Measurements from ENCODE around the gene MGAT5B.
"Not testable (repeated sequence)": the region's sequence is repeated elsewhere in the genome, so short reads cannot be mapped to it uniquely, and the experiment has no call there.

The MGAT5B gene

DNA sequence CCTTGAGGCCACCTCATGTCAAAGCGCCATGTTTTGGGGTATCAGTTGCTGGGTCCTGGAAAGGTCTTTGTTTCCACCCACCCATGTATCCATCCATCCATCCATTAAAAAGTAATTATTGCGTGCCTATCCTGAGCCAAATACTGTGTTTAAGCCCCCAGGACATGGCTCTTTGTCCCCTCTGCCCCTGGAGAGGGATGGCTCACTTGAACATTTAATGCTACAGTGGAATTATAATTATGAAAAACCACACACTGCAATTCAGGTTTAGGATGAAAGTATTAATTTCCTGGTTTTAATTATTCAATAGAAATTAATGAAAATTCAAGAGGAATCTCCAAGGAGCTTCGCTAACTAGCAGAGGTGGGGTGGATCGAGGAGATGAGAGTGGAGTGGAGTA, 97.8 kb downstream of the MGAT5B start:
- H3K4me3 ChIP-seq (ENCODE audit: low read depth, low read length): no peak overlapping the region
- TF ChIP-seq, protein P1, sequence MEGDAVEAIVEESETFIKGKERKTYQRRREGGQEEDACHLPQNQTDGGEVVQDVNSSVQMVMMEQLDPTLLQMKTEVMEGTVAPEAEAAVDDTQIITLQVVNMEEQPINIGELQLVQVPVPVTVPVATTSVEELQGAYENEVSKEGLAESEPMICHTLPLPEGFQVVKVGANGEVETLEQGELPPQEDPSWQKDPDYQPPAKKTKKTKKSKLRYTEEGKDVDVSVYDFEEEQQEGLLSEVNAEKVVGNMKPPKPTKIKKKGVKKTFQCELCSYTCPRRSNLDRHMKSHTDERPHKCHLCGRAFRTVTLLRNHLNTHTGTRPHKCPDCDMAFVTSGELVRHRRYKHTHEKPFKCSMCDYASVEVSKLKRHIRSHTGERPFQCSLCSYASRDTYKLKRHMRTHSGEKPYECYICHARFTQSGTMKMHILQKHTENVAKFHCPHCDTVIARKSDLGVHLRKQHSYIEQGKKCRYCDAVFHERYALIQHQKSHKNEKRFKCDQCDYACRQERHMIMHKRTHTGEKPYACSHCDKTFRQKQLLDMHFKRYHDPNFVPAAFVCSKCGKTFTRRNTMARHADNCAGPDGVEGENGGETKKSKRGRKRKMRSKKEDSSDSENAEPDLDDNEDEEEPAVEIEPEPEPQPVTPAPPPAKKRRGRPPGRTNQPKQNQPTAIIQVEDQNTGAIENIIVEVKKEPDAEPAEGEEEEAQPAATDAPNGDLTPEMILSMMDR (IDR thresholded peaks at IDR 0.05; ENCODE audit: low read depth, low read length): no peak

DNA sequence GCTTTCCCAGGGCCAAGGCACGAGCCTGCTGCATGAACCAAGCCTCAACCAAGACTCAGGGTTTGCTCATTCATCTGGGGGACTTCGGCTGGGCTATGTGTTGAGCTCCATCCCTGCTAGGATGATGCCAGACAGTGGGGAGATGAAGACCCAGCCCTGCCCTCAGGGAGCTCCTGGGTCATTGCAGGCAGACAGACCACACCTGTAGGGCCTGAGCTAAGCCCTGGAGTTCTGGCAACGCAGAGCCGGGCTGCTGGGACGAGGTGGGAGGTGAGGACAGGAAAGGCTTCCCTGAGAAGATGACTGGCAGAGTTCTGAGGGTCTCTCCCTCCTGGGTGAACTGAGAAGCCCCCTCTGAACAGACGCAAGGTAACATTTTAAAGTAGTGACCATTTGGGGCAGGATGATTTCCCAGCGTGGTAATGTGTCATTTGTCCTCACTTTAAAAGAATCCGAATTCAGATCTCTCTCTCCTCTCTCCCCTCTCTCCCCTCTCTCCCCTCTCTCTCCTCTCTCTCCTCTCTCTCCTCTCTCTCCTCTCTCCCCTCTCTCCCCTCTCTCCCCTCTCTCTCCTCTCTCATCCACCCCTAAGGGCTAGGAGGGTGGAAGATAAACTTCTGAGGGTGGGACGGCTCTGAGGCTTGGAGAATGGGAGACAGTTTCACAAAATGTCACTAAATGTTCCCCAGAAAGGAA, 98.4 kb downstream of the MGAT5B start:
- TF ChIP-seq, protein P1 (IDR thresholded peaks at IDR 0.05; ENCODE audit: low read depth, low read length): no peak
- H3K4me3 ChIP-seq (ENCODE audit: low read depth, low read length): no peak overlapping the region

DNA sequence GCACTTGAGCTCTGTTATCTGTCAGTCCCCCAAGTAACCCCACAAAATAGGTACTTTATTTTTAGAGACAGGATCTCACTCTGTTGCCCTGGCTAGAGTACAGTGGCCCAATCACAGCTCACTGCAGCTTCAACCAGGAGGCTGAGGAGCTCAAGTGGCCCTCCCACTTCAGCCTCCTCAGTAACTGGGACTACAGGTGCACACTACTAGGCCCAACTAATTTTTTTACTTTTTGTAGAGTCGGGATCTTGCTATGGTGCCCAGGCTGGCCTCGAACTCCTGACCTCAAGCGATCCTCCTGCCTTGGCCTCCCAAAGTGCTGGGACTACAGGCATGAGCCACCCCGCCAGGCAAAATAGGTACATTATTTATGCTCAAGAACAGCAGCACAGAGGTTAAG, 99.6 kb downstream of the MGAT5B start:
- TF ChIP-seq, protein P1 (IDR thresholded peaks at IDR 0.05; ENCODE audit: low read depth, low read length): no peak
- H3K4me3 ChIP-seq (ENCODE audit: low read depth, low read length): no peak overlapping the region

DNA sequence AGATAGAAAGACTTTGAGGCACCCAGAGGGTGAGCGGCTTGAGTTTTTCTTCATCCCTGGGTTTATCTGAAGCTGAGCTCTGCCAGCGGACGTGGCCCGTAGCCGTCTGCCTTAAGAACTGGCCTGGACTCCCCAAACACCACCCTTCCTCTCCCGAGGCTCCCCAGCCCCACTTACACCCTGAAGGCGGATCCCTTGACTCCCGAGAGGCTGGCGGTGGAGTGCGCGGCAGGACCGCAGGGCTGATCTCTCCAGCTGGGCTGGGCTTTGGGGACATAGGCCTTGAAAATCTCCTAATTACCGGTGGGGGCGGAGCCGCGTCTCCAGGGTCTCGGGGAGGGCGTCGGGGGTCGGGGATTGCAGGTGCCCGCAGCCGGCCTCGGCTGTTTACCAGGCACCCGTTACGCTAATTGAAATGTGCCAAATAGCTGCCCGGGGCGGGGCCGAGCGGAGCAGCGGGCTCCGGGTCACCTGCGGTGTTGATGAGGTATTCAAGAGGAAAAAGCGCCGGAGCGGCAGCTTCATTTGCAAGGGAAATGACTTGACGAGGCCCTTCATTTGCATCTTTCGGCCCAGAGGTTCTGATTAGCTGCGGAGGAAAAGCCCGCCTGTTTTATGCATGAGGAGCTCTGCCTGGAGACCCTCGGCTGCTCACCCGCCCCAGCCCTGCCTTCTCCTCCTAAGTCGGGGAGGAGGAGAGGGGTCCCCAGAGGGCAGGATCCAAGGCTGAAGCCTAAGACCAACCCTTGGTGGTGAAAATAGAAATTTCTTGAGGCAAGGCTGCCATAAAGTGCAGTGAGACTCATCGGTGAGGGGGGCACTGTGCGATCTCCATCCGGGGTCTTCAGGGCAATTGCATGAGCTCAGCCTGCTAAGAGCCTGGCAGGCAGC, 100.7 kb downstream of the MGAT5B start:
- H3K4me3 ChIP-seq (ENCODE audit: low read depth, low read length): no peak overlapping the region
- TF ChIP-seq, protein P1 (IDR thresholded peaks at IDR 0.05; ENCODE audit: low read depth, low read length): no peak

DNA sequence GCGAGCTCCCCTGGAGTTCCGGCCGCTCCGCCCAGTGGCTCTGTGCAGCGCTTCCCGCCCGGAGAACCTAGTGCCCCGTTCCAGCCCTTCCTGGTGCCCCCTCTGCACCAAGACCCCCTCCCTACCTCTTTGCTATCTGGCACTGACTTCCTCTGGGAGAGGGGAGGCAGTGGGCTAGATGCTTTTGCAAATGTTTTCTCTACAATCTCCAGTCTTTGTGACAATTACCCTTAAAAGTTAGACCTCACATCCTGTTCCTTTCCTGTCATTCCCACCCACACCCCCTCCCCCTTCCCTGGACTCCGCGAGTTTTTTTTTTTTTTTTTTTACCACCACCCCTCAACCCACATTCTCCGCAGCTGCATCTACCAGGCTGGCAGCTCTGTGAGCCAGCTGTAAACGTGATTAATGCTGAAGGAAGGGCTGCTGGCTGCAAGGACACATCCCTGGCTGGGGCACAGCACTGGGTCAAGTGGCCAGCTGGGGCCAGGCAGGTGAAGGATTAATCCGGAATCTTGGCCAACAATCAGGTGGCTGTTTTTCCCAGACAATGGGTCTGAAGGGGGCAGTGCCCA, 101.5 kb downstream of the MGAT5B start:
- TF ChIP-seq, protein P1 (IDR thresholded peaks at IDR 0.05; ENCODE audit: low read depth, low read length): no peak
- H3K4me3 ChIP-seq (ENCODE audit: low read depth, low read length): no peak overlapping the region

DNA sequence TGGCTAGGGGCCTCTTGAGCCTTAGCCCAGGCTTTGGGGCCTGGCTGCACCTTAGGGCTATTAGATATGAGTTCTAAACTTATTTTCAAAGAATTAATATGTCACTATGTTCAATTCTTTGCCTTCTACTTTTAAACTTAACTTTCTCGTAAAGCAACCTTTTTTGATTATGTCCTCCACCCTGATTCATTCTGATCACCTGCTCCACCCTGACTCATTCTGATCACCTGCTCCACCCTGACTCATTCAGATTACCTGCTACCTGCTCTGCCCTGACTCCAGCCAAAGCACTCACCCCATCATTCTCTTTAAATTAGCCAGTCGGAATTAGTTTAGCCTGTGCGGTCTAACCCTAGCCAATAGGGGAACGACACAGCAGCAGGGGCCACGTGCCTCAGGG, 102.0 kb downstream of the MGAT5B start:
- H3K4me3 ChIP-seq (ENCODE audit: low read depth, low read length): not testable (repeated sequence)

DNA sequence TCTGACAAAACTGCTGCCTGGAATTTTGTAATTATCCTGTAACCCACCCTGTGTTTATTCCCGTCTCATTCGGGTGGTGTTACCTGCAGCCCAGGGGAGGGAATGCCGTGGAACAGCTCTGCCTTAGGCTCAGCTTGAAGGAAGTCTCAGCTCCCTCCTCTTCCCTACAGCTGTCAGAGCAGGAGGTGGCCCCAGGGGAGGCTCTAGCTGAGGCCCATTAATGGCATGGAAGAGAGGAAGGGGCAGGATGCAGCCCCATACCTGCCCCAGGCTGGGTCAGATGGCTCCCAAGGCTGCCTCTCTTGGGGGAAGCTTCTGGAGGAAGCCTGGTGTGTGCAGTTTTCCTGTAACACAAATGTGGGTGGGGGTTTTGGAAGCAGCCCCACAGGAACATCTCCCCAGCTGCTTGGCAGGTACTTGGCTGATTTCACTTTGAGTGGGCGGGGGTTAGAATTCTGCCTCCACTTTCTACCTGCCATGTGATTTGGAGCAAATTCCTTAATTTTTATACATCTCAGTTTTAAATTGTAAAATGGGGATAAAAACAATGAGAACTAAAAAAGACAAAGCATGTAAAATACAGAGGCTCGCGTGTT, 103.9 kb downstream of the MGAT5B start:
- TF ChIP-seq, protein P1 (IDR thresholded peaks at IDR 0.05; ENCODE audit: low read depth, low read length): no peak
- no peak overlapping the region for H3K4me3 ChIP-seq (ENCODE audit: low read depth, low read length)
